GM15510 (cell line): ENCODE measurements around the gene MEGF8.

ENCODE experiments used
- POLR2A ChIP-seq: IDR thresholded peaks from 3 replicates; pipeline ENCODE4 v1.6.1; 2011; ENCODE audit warnings: borderline replicate concordance; ENCODE audit not compliant: insufficient read length; ENCODE audit errors: extremely low read depth

MEGF8 gene

GRCh38 chr19:42325308-42325895 is at the start of gene MEGF8:
TSS of gene MEGF8 (plus strand) at chr19:42325635. CDS start at chr19:42326244, 609 bp downstream.
- peak; percentile 76 for TF ChIP-seq POLR2A

- TF ChIP-seq POLR2A: no peak
Measured at GRCh38 chr19:42276284-42276683, 49.2 kb upstream of the MEGF8 start.

GRCh38 chr19:42276821-42277220 is 48.6 kb upstream of the MEGF8 start:
- TF ChIP-seq POLR2A: no peak

- TF ChIP-seq POLR2A: no peak
Measured at GRCh38 chr19:42277821-42278451, 47.5 kb upstream of the MEGF8 start.

GRCh38 chr19:42278452-42279154 is 46.8 kb upstream of the MEGF8 start:
- no peak for TF ChIP-seq POLR2A

- no peak for TF ChIP-seq POLR2A
Measured at GRCh38 chr19:42279155-42279901, 46.1 kb upstream of the MEGF8 start.

GRCh38 chr19:42279902-42280814 is 45.3 kb upstream of the MEGF8 start:
- peak; percentile 66 for TF ChIP-seq POLR2A

GRCh38 chr19:42280815-42281145 is 44.7 kb upstream of the MEGF8 start:
- no peak for TF ChIP-seq POLR2A

GRCh38 chr19:42281146-42281826 is 44.1 kb upstream of the MEGF8 start:
- TF ChIP-seq POLR2A: no peak

- no peak for TF ChIP-seq POLR2A
Measured at GRCh38 chr19:42281827-42282762, 43.3 kb upstream of the MEGF8 start.

GRCh38 chr19:42282819-42283187 is 42.6 kb upstream of the MEGF8 start:
- TF ChIP-seq POLR2A: no peak

- TF ChIP-seq POLR2A: peak; percentile 59
Measured at GRCh38 chr19:42283188-42284065, 42.0 kb upstream of the MEGF8 start.
